HL-60 (cell line): ENCODE measurements around the gene CARD18.

ENCODE experiments used
- GABPA ChIP-seq: IDR thresholded peaks from 2 replicates; pipeline ENCODE4 v1.6.1; 2012; ENCODE audit warnings: low read depth
- POLR2AphosphoS5 ChIP-seq: IDR thresholded peaks from 2 replicates; pipeline ENCODE4 v1.6.1; 2012; ENCODE audit warnings: low read depth
- SPI1 ChIP-seq: IDR thresholded peaks from 2 replicates; pipeline ENCODE4 v1.6.1; 2012; ENCODE audit warnings: low read depth, mild to moderate bottlenecking, borderline replicate concordance
- TF ChIP-seq, protein P1 (sequence below): IDR thresholded peaks from one replicate; pipeline ENCODE4 v1.5.1; 2011; ENCODE audit warnings: low read length, control low read depth, inconsistent platforms; ENCODE audit not compliant: insufficient read depth
- TF ChIP-seq, protein P2 (sequence below): IDR thresholded peaks from 2 replicates; pipeline ENCODE4 v1.6.1; 2012; ENCODE audit warnings: low read depth; ENCODE audit not compliant: insufficient replicate concordance

DNA sequence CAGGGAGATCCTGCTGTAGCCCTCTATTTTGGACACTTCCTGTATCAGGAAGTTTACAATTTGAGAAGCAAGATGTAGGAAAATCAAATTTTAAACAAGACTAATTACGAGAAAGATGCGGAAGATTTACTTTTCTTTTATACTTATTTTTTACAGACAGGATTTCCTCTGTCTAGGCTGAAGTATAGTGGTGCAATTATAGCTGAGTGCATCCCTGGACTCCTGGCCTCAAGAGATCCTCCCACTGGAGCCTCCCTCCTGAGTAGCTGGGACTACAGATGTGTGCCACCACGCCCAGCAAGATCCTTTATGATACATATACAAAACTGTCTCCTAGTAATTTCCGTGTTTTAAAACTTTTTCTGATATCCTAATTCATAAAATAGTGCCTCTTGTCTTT lies 17.2 kb upstream of the CARD18 start:
- TF ChIP-seq, protein P1, sequence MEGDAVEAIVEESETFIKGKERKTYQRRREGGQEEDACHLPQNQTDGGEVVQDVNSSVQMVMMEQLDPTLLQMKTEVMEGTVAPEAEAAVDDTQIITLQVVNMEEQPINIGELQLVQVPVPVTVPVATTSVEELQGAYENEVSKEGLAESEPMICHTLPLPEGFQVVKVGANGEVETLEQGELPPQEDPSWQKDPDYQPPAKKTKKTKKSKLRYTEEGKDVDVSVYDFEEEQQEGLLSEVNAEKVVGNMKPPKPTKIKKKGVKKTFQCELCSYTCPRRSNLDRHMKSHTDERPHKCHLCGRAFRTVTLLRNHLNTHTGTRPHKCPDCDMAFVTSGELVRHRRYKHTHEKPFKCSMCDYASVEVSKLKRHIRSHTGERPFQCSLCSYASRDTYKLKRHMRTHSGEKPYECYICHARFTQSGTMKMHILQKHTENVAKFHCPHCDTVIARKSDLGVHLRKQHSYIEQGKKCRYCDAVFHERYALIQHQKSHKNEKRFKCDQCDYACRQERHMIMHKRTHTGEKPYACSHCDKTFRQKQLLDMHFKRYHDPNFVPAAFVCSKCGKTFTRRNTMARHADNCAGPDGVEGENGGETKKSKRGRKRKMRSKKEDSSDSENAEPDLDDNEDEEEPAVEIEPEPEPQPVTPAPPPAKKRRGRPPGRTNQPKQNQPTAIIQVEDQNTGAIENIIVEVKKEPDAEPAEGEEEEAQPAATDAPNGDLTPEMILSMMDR, result no peak
- TF ChIP-seq POLR2AphosphoS5 (no peak), GABPA (no peak), SPI1 (no peak)
- TF ChIP-seq, protein P2, sequence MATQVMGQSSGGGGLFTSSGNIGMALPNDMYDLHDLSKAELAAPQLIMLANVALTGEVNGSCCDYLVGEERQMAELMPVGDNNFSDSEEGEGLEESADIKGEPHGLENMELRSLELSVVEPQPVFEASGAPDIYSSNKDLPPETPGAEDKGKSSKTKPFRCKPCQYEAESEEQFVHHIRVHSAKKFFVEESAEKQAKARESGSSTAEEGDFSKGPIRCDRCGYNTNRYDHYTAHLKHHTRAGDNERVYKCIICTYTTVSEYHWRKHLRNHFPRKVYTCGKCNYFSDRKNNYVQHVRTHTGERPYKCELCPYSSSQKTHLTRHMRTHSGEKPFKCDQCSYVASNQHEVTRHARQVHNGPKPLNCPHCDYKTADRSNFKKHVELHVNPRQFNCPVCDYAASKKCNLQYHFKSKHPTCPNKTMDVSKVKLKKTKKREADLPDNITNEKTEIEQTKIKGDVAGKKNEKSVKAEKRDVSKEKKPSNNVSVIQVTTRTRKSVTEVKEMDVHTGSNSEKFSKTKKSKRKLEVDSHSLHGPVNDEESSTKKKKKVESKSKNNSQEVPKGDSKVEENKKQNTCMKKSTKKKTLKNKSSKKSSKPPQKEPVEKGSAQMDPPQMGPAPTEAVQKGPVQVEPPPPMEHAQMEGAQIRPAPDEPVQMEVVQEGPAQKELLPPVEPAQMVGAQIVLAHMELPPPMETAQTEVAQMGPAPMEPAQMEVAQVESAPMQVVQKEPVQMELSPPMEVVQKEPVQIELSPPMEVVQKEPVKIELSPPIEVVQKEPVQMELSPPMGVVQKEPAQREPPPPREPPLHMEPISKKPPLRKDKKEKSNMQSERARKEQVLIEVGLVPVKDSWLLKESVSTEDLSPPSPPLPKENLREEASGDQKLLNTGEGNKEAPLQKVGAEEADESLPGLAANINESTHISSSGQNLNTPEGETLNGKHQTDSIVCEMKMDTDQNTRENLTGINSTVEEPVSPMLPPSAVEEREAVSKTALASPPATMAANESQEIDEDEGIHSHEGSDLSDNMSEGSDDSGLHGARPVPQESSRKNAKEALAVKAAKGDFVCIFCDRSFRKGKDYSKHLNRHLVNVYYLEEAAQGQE, result no peak
